Activated T-helper 17 cell treated with anti-CD3 and anti-CD28 coated beads, Interleukin-2, amount 50 U/mL, for 72 hours (primary cell): ENCODE results near the gene SST. TPM values are rescaled to one million over a fixed set of nuclear protein-coding genes. Genes with fewer than 3 reads are reported as not detected.
"Not testable (repeated sequence)": the region's sequence is repeated elsewhere in the genome, so short reads cannot be mapped to it uniquely, and the experiment has no call there.

ENCODE experiments used
- ATAC-seq: fragments of 150-1000 bp; cut with Tn5 transposase; replicated peaks from 2 replicates; pipeline ENCODE4 v1.10.0; 2021; ENCODE audit warnings: mild to moderate bottlenecking, moderate library complexity
- H3K27ac Mint-ChIP-seq: one replicate; pipeline ENCODE4 v1.8.0; 2022; ENCODE audit warnings: mixed read lengths
- H3K27me3 Mint-ChIP-seq: one replicate; pipeline ENCODE4 v1.8.0; 2022; ENCODE audit warnings: mixed read lengths
- H3K36me3 Mint-ChIP-seq: one replicate; pipeline ENCODE4 v1.8.0; 2022; ENCODE audit warnings: low read depth, mild to moderate bottlenecking, mixed read lengths
- H3K4me1 Mint-ChIP-seq: one replicate; pipeline ENCODE4 v1.8.0; 2022; ENCODE audit warnings: mixed read lengths
- H3K4me3 Mint-ChIP-seq: one replicate; pipeline ENCODE4 v1.8.0; 2022; ENCODE audit warnings: mild to moderate bottlenecking, mixed read lengths
- H3K9me3 Mint-ChIP-seq: one replicate; pipeline ENCODE4 v1.8.0; 2022; ENCODE audit warnings: mixed read lengths
- total RNA-seq, 2 donors: library from RNA; stranded (reverse); gene quantifications; one replicate each; pipeline ENCODE4 v1.2.3, GENCODE V29; 2022

SST gene
- total RNA-seq, 2 donors from 2014 or later: not detected

DNA sequence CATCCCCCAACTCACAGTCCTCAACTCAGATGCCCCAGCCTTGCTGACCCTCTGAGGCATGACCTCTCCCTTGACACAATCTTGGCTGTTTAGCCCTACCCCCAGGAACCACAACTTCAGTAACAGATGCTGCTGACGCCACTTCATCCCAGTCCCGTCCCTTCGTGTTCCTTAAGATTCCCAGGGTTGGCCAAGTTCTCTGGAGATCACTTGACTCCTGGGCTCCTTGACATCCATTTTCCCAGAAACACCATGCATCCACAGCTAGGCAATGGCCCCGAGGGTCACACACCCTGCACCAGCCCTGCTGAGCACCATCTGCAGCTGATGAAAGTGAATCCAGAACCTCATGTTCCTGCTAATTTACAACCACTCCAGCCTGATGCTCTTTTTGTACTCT is 25.3 kb upstream of the SST start:
- H3K27me3 Mint-ChIP-seq: peaks cover 36% of the 10 kb centered on the region
- no peaks in the 10 kb centered on the region for H3K4me1 Mint-ChIP-seq

DNA sequence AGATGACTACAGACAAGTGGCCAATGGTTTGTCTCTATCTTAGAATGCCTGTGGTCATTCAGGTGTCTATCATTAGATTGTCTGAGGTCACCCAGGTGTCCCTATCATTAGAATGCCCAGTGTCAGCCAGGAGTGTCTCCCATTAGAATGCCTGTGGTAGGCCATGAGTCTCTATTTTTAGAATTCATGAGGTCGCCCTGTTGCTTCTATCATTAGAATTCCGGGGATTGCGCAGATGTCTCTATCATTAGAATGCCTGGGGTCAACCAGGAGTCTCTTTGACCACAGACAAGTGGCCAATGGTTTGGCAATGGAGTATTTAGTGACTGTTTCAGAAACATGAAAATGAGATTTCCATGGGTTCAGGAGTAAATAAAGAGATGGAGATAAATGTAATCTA is 24.6 kb upstream of the SST start:
- Mint-ChIP-seq H3K4me1 (no peaks in the 10 kb centered on the region), H3K9me3 (no peaks in the 10 kb centered on the region), H3K27me3 (peaks cover 38% of the 10 kb centered on the region), H3K4me3 (no peak overlapping the region), H3K27ac (no peak overlapping the region), H3K36me3 (no peaks in the 10 kb centered on the region)
- ATAC-seq: no peak

More for the DNA sequence above, 25.3 kb upstream of the SST start:
- H3K9me3 Mint-ChIP-seq: no peaks in the 10 kb centered on the region
- no peak overlapping the region for H3K27ac Mint-ChIP-seq
- no peak overlapping the region for H3K4me3 Mint-ChIP-seq
- ATAC-seq: no peak
- H3K36me3 Mint-ChIP-seq: no peaks in the 10 kb centered on the region

DNA sequence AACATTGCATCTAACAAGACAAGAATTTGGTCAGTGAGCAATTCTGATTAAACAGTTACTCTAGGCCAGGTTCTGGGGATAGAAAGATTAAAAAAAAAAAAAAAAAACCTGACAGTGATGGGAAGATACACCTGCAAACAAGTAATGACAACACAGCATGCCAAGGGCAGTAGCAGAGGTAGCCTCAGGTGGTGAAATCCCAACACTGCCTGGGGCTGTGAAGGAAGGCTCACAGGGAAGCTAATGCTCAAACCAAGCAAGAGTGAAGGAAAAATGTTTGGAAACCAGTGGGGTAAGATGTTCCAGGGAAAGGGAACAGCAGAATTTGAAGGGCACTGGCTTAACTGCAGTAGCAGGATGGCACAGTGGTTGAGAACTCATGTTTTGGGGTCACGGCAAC is 23.2 kb upstream of the SST start:
- peaks cover 44% of the 10 kb centered on the region for H3K27me3 Mint-ChIP-seq

DNA sequence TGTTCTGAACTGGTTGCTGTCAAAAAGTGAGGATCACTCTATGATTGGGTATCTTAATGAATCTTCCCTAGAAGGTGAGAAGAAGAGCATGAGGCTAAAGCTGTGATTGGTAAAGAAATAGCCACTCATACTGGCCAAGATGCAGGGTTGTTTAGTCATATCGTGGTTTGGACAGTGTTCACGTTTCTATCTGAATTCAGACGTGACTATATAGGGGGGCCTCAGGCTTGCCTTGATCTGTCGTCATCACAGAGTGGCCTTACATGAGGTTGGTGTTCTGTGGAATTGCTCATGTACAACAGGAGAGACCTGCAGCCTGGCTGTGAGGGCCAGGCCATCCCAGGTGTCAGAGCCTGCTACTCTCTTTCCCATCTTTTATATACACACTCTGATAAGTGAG is 19.8 kb upstream of the SST start:
- Mint-ChIP-seq H3K36me3 (no peaks in the 10 kb centered on the region), H3K4me3 (no peak overlapping the region), H3K4me1 (no peaks in the 10 kb centered on the region), H3K9me3 (peaks cover 3% of the 10 kb centered on the region), H3K27ac (no peak overlapping the region), H3K27me3 (peaks cover 41% of the 10 kb centered on the region)
- ATAC-seq: no peak

More for the DNA sequence above, 23.2 kb upstream of the SST start:
- Mint-ChIP-seq H3K36me3 (no peaks in the 10 kb centered on the region), H3K4me1 (no peaks in the 10 kb centered on the region), H3K9me3 (no peaks in the 10 kb centered on the region), H3K4me3 (no peak overlapping the region), H3K27ac (no peak overlapping the region)
- no peak for ATAC-seq

DNA sequence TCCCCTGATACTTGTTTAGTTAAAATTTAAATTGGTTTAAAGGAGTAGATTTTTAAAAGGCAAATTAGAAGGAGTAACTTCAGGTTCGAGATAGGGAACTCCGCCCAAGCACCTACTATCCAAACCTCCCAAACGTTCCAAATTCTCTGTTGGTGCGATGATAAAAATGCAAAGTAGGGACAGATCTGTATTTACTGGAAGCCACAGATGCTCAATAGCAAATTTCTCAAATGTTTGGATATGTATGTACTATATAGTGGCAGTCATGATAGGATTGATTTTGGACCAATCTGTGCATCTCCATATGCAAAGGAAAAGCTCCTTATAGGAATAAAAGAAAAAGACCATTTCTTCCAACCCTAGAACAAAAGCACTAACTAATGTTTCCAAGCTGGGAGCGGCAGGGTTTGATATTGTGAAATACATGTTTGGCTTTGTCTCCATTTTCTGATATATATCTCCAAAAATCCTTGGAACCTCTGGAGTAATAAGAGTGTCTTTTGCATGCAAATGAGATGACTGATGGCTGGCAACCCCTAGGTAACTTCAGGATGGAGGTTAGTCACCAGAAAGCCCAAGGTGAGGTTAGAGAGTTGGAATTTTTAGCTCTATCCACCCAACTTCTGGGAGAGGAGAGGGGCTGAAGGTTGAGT is 16.6 kb upstream of the SST start:
- Mint-ChIP-seq H3K4me1 (no peaks in the 10 kb centered on the region), H3K36me3 (no peaks in the 10 kb centered on the region), H3K4me3 (no peak overlapping the region), H3K27me3 (peaks cover 32% of the 10 kb centered on the region), H3K27ac (no peak overlapping the region), H3K9me3 (peaks cover 3% of the 10 kb centered on the region)
- no peak for ATAC-seq

DNA sequence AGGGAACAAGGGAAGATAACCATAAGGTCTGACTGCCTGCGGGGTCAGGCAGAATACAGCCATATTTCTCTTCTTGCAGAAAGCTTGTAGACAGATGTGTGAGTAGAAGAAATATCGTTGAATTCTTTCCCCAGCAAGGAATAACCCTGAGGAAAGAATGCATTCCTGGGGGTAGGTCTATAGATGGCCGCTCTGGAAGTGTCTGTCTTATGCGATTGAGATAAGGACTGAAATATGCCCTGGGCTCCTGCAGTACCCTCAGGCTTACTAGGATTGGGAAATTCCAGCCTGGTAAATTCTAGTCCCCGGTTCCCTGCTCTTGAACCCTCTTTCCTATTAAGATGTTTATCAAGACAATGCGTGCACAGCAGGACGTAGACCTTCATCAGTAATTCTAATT is 15.8 kb upstream of the SST start:
- H3K4me3 Mint-ChIP-seq: no peak overlapping the region
- peaks cover 3% of the 10 kb centered on the region for H3K9me3 Mint-ChIP-seq
- H3K4me1 Mint-ChIP-seq: no peaks in the 10 kb centered on the region
- H3K36me3 Mint-ChIP-seq: no peaks in the 10 kb centered on the region
- no peak for ATAC-seq
- no peak overlapping the region for H3K27ac Mint-ChIP-seq
- peaks cover 26% of the 10 kb centered on the region for H3K27me3 Mint-ChIP-seq

DNA sequence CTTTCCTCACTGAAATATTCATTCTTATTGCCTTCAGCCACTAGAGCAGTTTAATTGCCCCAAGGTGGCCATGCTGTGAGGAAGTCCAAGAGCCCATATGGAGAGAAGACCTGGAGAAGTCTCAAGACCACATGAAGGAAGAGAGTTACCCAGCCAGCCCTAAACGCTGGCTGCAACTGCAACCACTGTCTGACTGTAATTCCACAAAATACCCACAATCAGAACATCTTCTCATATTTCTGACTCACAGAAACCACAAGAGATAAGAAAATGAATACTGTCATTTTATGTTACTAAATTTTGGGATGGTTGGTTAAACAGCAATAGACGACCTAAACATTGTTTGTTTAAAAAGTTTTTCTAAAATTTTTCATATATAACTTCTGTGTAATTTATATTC is 14.7 kb upstream of the SST start:
- Mint-ChIP-seq H3K4me3 (no peak overlapping the region), H3K27ac (no peak overlapping the region), H3K36me3 (no peaks in the 10 kb centered on the region), H3K9me3 (peaks cover 3% of the 10 kb centered on the region), H3K4me1 (no peaks in the 10 kb centered on the region), H3K27me3 (peaks cover 28% of the 10 kb centered on the region)
- peak; percentile 86 for ATAC-seq

DNA sequence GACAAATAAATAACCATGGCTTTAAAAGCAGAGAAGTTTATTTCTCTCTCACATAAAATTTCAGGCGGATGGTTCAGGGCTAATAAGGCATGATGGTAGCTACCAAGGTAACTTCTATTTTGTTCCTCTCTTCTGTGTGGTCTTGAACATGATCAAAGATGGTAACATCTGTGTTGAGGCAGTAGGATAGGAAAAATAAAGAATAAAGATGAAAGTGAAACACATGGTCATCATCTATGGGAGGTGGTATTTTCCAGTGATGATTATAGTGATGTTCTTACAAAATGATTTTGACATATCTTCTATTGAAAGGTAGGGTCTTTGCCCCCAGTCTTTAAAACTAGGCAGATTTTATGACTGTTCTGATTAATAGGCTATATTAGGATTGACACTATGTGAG is 14.2 kb upstream of the SST start:
- H3K4me1 Mint-ChIP-seq: no peaks in the 10 kb centered on the region
- H3K27ac Mint-ChIP-seq: no peak overlapping the region
- H3K36me3 Mint-ChIP-seq: no peaks in the 10 kb centered on the region
- peaks cover 3% of the 10 kb centered on the region for H3K9me3 Mint-ChIP-seq
- no peak overlapping the region for H3K4me3 Mint-ChIP-seq
- peak; percentile 45 for ATAC-seq
- H3K27me3 Mint-ChIP-seq: peaks cover 28% of the 10 kb centered on the region

DNA sequence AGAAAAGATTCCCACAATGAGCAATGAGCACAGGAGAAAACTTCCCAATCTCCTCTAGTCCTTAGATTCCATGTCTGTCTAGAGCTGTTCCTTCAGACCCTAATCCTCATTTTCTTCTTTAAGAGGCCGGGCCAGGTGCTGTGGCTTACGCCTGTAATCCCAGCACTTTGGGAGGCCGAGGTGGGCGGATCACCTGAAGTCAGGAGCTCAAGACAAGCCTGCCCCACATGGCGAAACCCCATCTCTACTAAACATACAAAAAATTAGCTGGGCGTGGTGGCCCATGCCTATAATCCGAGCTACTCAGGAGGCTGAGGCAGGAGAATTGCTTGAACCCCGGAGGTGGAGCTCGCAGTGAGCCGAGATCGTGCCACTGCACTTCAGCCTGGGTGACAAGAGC is 11.6 kb upstream of the SST start:
- not testable (repeated sequence) for H3K4me1 Mint-ChIP-seq, H3K9me3 Mint-ChIP-seq, H3K36me3 Mint-ChIP-seq, ATAC-seq, H3K27ac Mint-ChIP-seq, H3K4me3 Mint-ChIP-seq
- peaks cover 25% of the 10 kb centered on the region for H3K27me3 Mint-ChIP-seq

DNA sequence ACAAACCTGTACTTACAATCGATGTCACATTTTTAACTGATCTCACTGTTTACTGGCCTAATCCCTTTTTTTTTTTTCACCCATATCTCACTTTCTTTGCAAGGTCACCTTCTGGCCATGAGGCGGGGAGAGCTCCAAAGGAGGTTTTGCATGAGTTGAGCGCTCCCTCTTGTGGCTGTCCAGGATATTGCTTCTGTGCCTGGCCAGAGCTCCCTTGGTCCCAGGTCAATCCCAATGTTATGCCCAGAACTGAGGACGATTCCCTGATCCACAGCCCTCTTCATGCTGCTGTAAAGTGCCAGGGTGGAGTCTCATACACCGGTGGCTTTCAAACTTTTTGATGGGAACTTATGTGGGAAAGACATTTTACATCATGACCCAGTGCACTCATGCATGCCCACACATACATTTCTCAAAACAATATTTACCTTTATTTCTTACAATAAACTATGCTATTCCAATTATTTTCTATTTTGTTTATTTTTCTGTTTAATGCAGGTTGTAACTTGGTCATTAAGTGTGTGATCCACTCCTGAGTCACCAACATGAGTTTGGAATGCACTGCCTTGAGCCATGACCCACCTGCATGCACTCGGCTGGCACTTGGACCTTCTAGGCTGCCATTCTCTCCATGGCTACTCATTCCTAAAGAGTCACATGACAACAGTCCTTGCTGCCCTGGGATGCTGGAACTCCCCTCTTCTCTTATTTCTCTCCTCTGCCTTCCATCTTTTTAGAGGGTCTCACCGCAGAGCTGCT is 9.6 kb upstream of the SST start:
- peaks cover 31% of the 10 kb centered on the region for H3K27me3 Mint-ChIP-seq
- no peak overlapping the region for H3K27ac Mint-ChIP-seq
- H3K4me1 Mint-ChIP-seq: no peaks in the 10 kb centered on the region
- ATAC-seq: peak; percentile 55
- no peaks in the 10 kb centered on the region for H3K36me3 Mint-ChIP-seq
- no peaks in the 10 kb centered on the region for H3K9me3 Mint-ChIP-seq
- H3K4me3 Mint-ChIP-seq: no peak overlapping the region

DNA sequence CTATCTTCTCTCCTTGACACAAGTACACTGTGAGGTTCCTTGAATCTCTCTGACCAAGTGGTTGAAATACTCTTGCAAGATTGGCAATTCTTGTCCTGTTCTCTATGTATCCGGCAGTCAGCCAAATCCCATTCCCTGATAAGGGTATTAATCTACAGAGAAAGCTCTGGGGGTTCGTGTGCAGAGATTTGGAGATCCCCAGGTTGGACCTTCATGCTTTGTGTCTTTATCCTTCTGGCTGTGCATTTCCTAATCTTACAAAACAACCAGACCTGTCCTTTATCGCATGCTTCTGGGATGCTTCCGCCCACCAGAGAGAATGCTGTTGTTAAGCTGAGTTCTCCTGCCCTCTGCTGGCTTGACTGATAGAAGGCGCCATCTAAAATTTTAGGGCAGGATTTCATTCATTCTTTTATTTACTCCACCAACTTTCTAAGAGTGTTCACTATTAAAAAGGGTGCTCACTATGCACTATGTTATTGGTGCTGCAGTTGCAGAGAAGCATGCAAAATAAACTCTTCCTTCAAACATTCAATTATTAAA is 8.6 kb upstream of the SST start:
- Mint-ChIP-seq H3K9me3 (no peaks in the 10 kb centered on the region), H3K36me3 (no peaks in the 10 kb centered on the region), H3K27ac (no peak overlapping the region), H3K4me3 (no peak overlapping the region), H3K27me3 (peaks cover 36% of the 10 kb centered on the region), H3K4me1 (no peaks in the 10 kb centered on the region)
- ATAC-seq: no peak

DNA sequence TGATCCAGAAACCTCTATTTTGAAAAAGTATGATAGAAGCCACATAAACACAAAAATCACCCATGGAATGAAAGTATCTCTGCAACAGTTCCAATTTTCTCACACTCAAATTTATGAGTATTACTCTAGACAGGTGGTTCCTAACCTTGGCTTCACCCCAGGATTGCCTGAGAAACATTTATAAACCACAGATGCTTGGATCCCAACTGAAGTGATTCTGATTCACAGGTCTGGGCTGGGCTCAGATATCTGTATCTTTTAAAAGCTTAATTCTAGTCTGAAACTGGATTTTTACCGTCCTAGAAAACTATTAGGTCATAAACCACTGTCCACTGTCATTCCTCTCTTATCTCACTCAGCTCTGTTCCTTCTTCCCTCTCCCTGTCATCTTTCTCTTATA is 7.4 kb upstream of the SST start:
- ATAC-seq: no peak
- Mint-ChIP-seq H3K27me3 (peaks cover 33% of the 10 kb centered on the region), H3K4me1 (no peaks in the 10 kb centered on the region), H3K27ac (no peak overlapping the region), H3K4me3 (no peak overlapping the region), H3K9me3 (no peaks in the 10 kb centered on the region), H3K36me3 (no peaks in the 10 kb centered on the region)

DNA sequence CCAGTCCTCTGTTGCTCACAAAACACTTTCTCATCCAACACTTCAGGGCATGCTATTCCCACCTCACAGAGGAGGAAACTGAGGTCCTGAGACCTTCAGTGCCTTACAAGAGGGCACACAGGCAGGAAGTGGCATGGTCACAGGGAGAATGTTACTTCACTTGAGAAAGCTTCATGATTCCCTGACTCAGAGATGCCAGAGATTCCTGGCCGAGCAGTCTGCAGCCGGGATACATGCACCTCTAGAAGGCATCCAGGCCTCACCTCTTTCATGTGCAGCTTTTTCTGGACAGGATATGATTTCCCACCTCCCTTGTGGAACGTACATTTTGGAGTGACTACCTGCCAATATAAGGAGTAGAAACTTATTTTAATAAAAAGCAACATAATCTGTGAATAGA is 2.8 kb upstream of the SST start:
- Mint-ChIP-seq H3K27me3 (peaks cover 57% of the 10 kb centered on the region), H3K4me1 (no peaks in the 10 kb centered on the region), H3K4me3 (no peak overlapping the region), H3K27ac (no peak overlapping the region), H3K9me3 (no peaks in the 10 kb centered on the region), H3K36me3 (no peaks in the 10 kb centered on the region)
- ATAC-seq: no peak

DNA sequence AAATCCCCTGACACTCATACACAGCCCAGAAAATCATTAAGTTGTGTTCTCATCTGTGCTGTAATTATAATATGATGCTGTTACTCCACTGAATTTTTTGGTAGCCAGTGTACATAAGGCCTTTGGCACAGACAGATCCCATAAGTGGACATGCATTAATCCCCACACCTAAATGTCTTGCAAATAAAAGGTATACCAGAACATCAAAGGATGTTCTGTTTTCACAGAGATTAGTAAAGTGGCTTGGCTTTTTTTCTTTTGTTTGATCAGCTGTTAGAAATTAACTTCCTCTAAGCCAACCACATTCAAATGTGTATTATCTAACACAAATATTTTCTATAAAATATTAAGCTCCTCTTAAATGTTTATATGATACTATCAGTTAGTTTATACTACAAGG is 2.7 kb downstream of the SST start:
- no peak for ATAC-seq
- Mint-ChIP-seq H3K27ac (no peak overlapping the region), H3K4me1 (no peaks in the 10 kb centered on the region), H3K36me3 (no peaks in the 10 kb centered on the region), H3K4me3 (no peak overlapping the region), H3K27me3 (peaks cover 56% of the 10 kb centered on the region), H3K9me3 (no peaks in the 10 kb centered on the region)

DNA sequence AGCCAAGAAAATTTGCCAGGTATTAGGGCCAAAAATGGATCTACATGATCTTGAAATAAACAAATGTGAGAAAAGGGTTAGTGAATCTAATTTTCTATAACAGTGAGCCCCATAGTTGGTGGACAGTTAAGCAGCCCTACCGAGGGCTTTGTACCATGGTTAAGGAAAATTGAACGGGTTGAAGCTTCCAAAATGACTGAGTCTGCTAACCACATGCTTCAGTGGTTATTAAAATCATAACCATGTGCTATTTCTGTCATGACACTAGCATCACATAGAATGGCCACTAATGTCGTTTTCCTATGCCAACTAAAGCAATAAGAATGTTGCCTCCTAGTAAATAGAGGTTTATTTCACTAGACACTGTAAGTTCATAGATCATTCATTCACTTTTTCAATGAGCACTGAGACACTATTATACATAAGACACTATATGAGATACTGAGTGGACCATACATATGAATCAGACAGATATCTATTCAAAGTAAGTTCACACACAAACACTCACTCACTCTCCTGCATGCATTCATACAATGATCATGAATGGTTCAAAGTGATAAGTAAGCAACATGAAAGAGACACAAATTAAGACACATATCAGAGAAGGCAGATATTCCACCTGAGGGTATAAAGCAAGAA is 4.3 kb downstream of the SST start:
- Mint-ChIP-seq H3K4me3 (no peak overlapping the region), H3K4me1 (no peaks in the 10 kb centered on the region), H3K36me3 (no peaks in the 10 kb centered on the region), H3K27me3 (peaks cover 47% of the 10 kb centered on the region), H3K27ac (no peak overlapping the region), H3K9me3 (no peaks in the 10 kb centered on the region)
- ATAC-seq: peak; percentile 52
